ENCODE data around the gene SLFN11.

SLFN11 gene

DNA sequence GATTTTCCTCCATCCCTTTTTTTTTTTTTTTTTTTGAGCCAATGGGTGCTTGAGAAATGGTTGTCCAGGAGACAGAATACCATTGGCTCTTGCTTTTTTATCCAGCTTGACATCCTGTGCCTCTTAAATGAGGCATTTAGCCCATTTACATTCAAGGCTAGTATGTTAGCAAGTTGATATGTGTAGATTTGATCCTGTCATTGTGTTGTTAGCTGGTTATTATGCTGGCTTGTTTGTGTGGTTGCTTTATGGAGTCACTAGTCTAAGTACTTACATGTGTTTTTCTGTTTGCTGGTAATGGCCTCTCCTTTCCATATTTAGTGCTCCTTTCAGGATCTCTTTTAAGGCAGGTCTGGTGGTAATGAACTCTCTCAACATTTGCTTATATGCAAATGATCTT is 14.1 kb upstream of the SLFN11 start:
- TF ChIP-seq, protein P1, sequence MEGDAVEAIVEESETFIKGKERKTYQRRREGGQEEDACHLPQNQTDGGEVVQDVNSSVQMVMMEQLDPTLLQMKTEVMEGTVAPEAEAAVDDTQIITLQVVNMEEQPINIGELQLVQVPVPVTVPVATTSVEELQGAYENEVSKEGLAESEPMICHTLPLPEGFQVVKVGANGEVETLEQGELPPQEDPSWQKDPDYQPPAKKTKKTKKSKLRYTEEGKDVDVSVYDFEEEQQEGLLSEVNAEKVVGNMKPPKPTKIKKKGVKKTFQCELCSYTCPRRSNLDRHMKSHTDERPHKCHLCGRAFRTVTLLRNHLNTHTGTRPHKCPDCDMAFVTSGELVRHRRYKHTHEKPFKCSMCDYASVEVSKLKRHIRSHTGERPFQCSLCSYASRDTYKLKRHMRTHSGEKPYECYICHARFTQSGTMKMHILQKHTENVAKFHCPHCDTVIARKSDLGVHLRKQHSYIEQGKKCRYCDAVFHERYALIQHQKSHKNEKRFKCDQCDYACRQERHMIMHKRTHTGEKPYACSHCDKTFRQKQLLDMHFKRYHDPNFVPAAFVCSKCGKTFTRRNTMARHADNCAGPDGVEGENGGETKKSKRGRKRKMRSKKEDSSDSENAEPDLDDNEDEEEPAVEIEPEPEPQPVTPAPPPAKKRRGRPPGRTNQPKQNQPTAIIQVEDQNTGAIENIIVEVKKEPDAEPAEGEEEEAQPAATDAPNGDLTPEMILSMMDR (IDR thresholded peaks at IDR 0.05) = no peak

- TF ChIP-seq, protein P1 (IDR thresholded peaks at IDR 0.05) = no peak
These were observed 4.3 kb upstream of the SLFN11 start for GRCh38 chr17:35377706-35378105.

DNA sequence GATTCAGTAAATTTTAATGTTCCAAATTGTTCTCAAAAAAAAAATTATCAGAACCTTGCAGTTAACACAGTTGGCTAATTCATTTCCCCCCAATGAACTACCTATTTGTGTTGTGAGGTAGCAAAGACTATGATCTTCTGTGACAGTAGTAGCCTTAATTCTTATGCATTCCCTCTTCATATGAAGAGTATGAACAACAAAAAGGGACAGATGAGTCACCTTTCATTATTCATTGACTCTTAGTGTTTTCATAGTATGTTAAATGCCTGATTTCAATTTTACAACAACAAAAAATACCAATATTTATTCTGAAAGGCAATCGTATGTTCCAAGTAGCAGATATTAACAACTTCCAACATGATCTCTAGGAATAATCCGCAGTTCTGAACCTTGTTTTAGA is 3.6 kb upstream of the SLFN11 start:
- TF ChIP-seq, protein P1 (IDR thresholded peaks at IDR 0.05) = no peak

- TF ChIP-seq, protein P1 (IDR thresholded peaks at IDR 0.05) = no peak
These were observed 2.8 kb upstream of the SLFN11 start for GRCh38 chr17:35376245-35376644.

- TF ChIP-seq, protein P1 (IDR thresholded peaks at IDR 0.05) = no peak
These were observed 1.4 kb upstream of the SLFN11 start for GRCh38 chr17:35374766-35375344.

DNA sequence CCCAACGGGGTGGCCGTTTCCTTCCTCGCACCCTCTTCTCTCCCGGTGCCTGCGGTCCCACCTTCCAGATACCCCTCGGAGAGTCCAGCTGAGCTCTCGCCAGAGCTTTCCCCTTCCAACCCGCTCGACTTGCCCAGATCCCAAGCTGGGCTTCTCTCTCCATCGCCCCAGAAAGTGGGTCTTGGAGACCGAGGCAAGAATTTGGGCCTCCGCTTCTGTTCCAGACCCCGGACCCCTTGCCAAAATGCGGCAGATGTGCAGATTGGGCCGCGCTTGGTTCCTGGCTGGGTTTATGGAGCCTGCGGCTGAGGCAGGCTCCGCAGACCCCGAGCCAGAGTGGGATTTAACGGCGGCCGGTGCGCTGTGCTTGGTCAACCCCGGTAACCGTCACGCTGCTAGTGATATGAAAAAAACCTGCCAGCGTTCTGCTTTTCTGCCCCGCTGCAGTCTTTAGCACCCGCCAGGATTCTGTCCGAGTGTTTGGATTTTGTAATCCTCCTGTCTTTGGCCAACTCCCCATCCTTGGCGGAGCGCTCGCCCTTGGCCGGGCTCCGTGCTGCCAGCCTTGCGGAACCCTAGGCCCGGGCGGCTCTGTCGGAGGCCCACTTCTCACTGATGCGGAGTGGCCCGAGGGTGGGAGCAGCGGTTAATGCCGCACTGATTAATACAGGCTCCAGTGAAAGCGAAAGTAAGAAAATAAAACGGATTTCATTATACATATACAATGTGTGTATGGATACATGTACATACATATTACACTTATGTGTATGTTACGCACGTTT is 754 bp upstream of the SLFN11 start:
- TF ChIP-seq, protein P1 (IDR thresholded peaks at IDR 0.05) = no peak

- TF ChIP-seq, protein P1 (IDR thresholded peaks at IDR 0.05) = no peak
These were observed 431 bp downstream of the SLFN11 start for GRCh38 chr17:35372846-35373533.

Data from LNCAP (cell line).